Upper lobe of left lung (tissue), 6 donors: Measurements from ENCODE around the gene STAG3. TPM values are rescaled to one million over a fixed set of nuclear protein-coding genes. Genes with fewer than 3 reads are reported as not detected.
"Not testable (repeated sequence)": the region's sequence is repeated elsewhere in the genome, so short reads cannot be mapped to it uniquely, and the experiment has no call there.

Experiments
- ATAC-seq, 2 donors: fragments of 200-7000 bp; cut with Tn5 transposase; one replicate each; pipeline ENCODE4 v1.9.1; 2022; ENCODE audit warnings: mild to moderate bottlenecking in 2 of 2, moderate library complexity in 2 of 2; ENCODE audit not compliant: low FRiP score in 2 of 2
- DNase-seq, 2 donors: peaks; one replicate each; pipeline ENCODE4 v3.0.0-alpha.2; 2019 to 2020
- H3K27ac ChIP-seq, 4 donors: fragments of 200-600 bp; sonication (generic); one replicate each; pipeline ENCODE4 v1.5.1; 2016 to 2019
- H3K27me3 ChIP-seq, 4 donors: fragments of 200-600 bp; sonication (generic); one replicate each; pipeline ENCODE4 v1.5.1; 2017 to 2019
- H3K36me3 ChIP-seq, 4 donors: fragments of 200-600 bp; sonication (generic); one replicate each; pipeline ENCODE4 v1.5.1; 2016 to 2019
- H3K4me1 ChIP-seq, 4 donors: fragments of 200-600 bp; sonication (generic); one replicate each; pipeline ENCODE4 v1.5.1; 2018 to 2019
- H3K4me3 ChIP-seq, 4 donors: fragments of 200-600 bp; sonication (generic); one replicate each; pipeline ENCODE4 v1.5.1; 2017 to 2019; ENCODE audit warnings: mild to moderate bottlenecking in 2 of 4, moderate library complexity in 1 of 4
- H3K9me3 ChIP-seq, 4 donors: fragments of 200-600 bp; sonication (generic); one replicate each; pipeline ENCODE4 v1.5.1; 2018 to 2019
- CTCF ChIP-seq, 6 experiments: fragments of 450-650 bp in 4 of 6; fragments of 200-600 bp in 2 of 6; sonication (generic) in 2 of 6; IDR thresholded peaks; one replicate each; pipeline ENCODE4 v1.5.1; 2016 to 2019; ENCODE audit warnings: antibody characterized with exemption in 6 of 6
- EP300 ChIP-seq, 4 donors: sonication (generic); formaldehyde crosslinking; IDR thresholded peaks; one replicate each; pipeline ENCODE4 v1.5.1; 2017; ENCODE audit warnings: antibody characterized with exemption in 4 of 4, control low read depth in 2 of 4
- POLR2A ChIP-seq, 4 donors: fragments of 450-650 bp; IDR thresholded peaks; one replicate each; pipeline ENCODE4 v1.5.1; 2016 to 2017; ENCODE audit warnings: antibody characterized with exemption in 4 of 4, mild to moderate bottlenecking in 2 of 4
- POLR2AphosphoS5 ChIP-seq, 2 donors: sonication (generic); formaldehyde crosslinking; IDR thresholded peaks; one replicate each; pipeline ENCODE4 v1.5.1; 2017; ENCODE audit warnings: antibody characterized with exemption in 2 of 2
- WGBS, 2 donors: methylation state at CpG; one replicate each; pipeline ENCODE4 v1.1.5; 2017 to 2018; 5-methylcytosine and 5-hydroxymethylcytosine counted together
- total RNA-seq, 6 donors: library from RNA; depleted of rRNA in 4 of 6; stranded (reverse); fragments of >200 nt in 4 of 6; gene quantifications; one replicate each; pipeline versions ENCODE4 v1.1.0 to v1.2.1, GENCODE V29; 2016 to 2021
- donor health status: DM: no; HTN: no; CAD: no; lungs with moderate emphysema.
- donor health status: DM: no; HTN: yes; CAD: no; lungs with severe emphysema.

Gene STAG3
- total RNA-seq: 1 to 10 TPM in 5 of 6 donors, not detected in 1; 1.5 to 5.2 (median 2.8) TPM

- Histone ChIP-seq H3K36me3 (no peaks in the 10 kb centered on the region), H3K27me3 (no peaks in the 10 kb centered on the region), H3K4me3 (peak within 1 kb of the TSS; percentile 38 to 58 (median 42)), H3K4me1 (peaks cover 9 to 14% (median 13%) of the 10 kb centered on the region in 4 donors), H3K9me3 (no peaks in the 10 kb centered on the region), H3K27ac (peak within 1 kb of the TSS in 1 of 4 donors; percentile 20)
- DNase-seq: peak; percentile 95 to 98
- peak; percentile 94 to 97 for ATAC-seq
- TF ChIP-seq POLR2AphosphoS5 (IDR thresholded peaks at IDR 0.05): no peak
- TF ChIP-seq EP300 (IDR thresholded peaks at IDR 0.05): no peak
- no peak for TF ChIP-seq POLR2A (IDR thresholded peaks at IDR 0.05)
- TF ChIP-seq CTCF (IDR thresholded peaks at IDR 0.05): no peak
- WGBS, 2 donors: 1 to 4% methylated on average over 27 to 59 of the region's 78 CpGs
Measured at GRCh38 chr7:100177045-100178001, at the start of gene STAG3, which contains the start of gene GPC2. STAG3 (plus strand) TSS chr7:100177918; CDS start chr7:100180557, 2,639 bp downstream. GPC2 (minus strand) TSS chr7:100177381; CDS start chr7:100177199, 182 bp downstream.

GRCh38 chr7:100128637-100128963, 49.1 kb upstream of the STAG3 start:
- H3K4me3 ChIP-seq: no peak overlapping the region
- H3K36me3 ChIP-seq: no peaks in the 10 kb centered on the region
- 63% methylated on average over 1 of the region's 1 CpG for WGBS, 2 donors
- TF ChIP-seq CTCF (IDR thresholded peaks at IDR 0.05) (no peak), POLR2A (IDR thresholded peaks at IDR 0.05) (no peak), EP300 (IDR thresholded peaks at IDR 0.05) (no peak), POLR2AphosphoS5 (IDR thresholded peaks at IDR 0.05) (no peak)
- DNase-seq (no peak), ATAC-seq (no peak)
- peaks cover 18 to 40% (median 28%) of the 10 kb centered on the region in 4 donors for H3K4me1 ChIP-seq
- no peaks in the 10 kb centered on the region for H3K9me3 ChIP-seq
- no peaks in the 10 kb centered on the region for H3K27me3 ChIP-seq
- no peak overlapping the region for H3K27ac ChIP-seq

- H3K36me3 ChIP-seq, H3K4me3 ChIP-seq, H3K27ac ChIP-seq, H3K27me3 ChIP-seq, DNase-seq, H3K9me3 ChIP-seq, ATAC-seq: not testable (repeated sequence)
- H3K4me1 ChIP-seq: peaks cover 18 to 34% (median 28%) of the 10 kb centered on the region in 4 donors
- WGBS, 2 donors: 100% methylated on average over 1 of the region's 1 CpG
Measured at GRCh38 chr7:100130220-100130607, 47.5 kb upstream of the STAG3 start.

GRCh38 chr7:100130608-100131453, 46.9 kb upstream of the STAG3 start:
- Histone ChIP-seq H3K27me3 (no peaks in the 10 kb centered on the region), H3K27ac (no peak overlapping the region), H3K9me3 (no peaks in the 10 kb centered on the region), H3K4me1 (peaks cover 14 to 28% (median 25%) of the 10 kb centered on the region in 4 donors), H3K36me3 (no peaks in the 10 kb centered on the region), H3K4me3 (peak overlapping the region in 2 of 4 donors; percentile 13)
- TF ChIP-seq POLR2A (IDR thresholded peaks at IDR 0.05) (no peak), CTCF (IDR thresholded peaks at IDR 0.05) (peak; percentile 70 to 87 (median 80))
- 13 to 15% methylated on average over 24 of the region's 24 CpGs for WGBS, 2 donors
- ATAC-seq: peak in 1 of 2 donors; percentile 37
- DNase-seq: peak; percentile 81 to 94

GRCh38 chr7:100132126-100132525, 45.6 kb upstream of the STAG3 start:
- no peak for ATAC-seq
- Histone ChIP-seq H3K27me3 (no peaks in the 10 kb centered on the region), H3K4me3 (no peak overlapping the region), H3K36me3 (no peaks in the 10 kb centered on the region), H3K27ac (no peak overlapping the region), H3K4me1 (peaks cover 11 to 21% (median 20%) of the 10 kb centered on the region in 4 donors), H3K9me3 (no peaks in the 10 kb centered on the region)
- WGBS, 2 donors: 67 to 68% methylated on average over 7 of the region's 7 CpGs
- DNase-seq: no peak
- TF ChIP-seq EP300 (IDR thresholded peaks at IDR 0.05): no peak
- no peak for TF ChIP-seq CTCF (IDR thresholded peaks at IDR 0.05)
- TF ChIP-seq POLR2AphosphoS5 (IDR thresholded peaks at IDR 0.05): no peak
- TF ChIP-seq POLR2A (IDR thresholded peaks at IDR 0.05): no peak
